Activated naive CD8-positive, alpha-beta T cell (primary cell): ENCODE results near the gene ANKRD10.

Experiments used
- H3K27ac Mint-ChIP-seq: one replicate; pipeline ENCODE4 v1.8.0; 2021; ENCODE audit warnings: mixed read lengths
- H3K27me3 Mint-ChIP-seq: one replicate; pipeline ENCODE4 v1.8.0; 2021; ENCODE audit warnings: mixed read lengths
- H3K36me3 Mint-ChIP-seq: one replicate; pipeline ENCODE4 v1.8.0; 2021; ENCODE audit warnings: mixed read lengths
- H3K4me1 Mint-ChIP-seq: one replicate; pipeline ENCODE4 v1.8.0; 2021; ENCODE audit warnings: low read depth, mixed read lengths
- H3K4me3 Mint-ChIP-seq: one replicate; pipeline ENCODE4 v1.8.0; 2021; ENCODE audit warnings: mild to moderate bottlenecking, mixed read lengths
- H3K9me3 Mint-ChIP-seq: one replicate; pipeline ENCODE4 v1.8.0; 2021; ENCODE audit warnings: low read depth, mixed read lengths

The ANKRD10 gene

DNA sequence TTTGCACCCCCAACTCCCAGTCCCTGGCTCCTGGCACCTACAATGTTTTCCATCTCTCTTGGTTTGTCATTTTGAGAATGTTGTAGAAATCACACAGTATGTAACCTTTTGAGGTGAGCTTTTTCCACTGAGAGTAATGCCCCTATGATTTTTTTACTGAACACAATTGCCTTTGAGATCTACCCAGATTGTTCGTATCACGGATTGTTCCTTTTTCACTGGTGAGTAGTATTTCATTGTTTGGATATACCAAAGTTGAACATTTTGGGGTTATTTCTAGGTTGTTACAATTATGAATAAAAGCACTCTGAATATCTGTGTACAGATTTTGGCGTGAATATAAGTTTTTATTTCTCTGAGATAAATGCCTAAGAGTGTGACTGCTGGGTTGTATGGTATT, 17.7 kb upstream of the ANKRD10 start:
- peaks cover 13% of the 10 kb centered on the region for H3K27me3 Mint-ChIP-seq
- no peak overlapping the region for H3K4me3 Mint-ChIP-seq
- peaks cover 22% of the 10 kb centered on the region for H3K36me3 Mint-ChIP-seq
- H3K9me3 Mint-ChIP-seq: peaks cover 24% of the 10 kb centered on the region
- H3K27ac Mint-ChIP-seq: no peak overlapping the region
- no peaks in the 10 kb centered on the region for H3K4me1 Mint-ChIP-seq

DNA sequence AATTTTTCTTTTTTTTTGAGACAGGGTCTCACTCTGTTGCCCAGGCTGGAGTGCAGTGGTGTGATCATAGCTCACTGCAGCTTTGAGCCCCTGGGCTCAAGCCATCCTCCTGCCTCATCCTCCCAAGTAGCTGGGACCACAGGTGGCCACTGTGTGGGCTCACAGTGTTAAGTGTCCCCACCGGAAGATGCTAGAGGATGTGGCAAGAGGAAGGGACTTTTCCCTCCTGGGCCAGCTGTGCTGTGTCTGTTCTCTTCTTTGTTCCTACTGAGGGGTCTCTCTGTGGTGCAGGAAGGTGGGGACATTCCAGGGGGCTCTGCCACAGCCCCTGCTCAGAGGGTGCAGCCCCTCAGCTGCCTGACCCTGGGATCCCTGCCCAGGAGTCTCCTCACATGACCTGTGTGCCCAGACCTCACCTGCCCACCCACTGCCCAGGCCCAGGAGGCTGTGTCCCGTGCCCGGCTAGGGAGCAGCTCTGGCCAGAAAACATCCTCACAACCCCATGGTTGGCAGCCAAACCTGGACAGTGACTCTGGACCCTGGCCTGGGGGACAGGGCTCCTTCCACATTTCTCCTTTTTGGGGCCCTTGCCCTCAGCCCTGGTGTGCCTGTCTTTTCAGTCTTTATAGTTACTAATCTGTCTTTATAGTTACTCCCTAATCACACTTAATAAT, 14.4 kb upstream of the ANKRD10 start:
- peaks cover 15% of the 10 kb centered on the region for H3K36me3 Mint-ChIP-seq
- no peaks in the 10 kb centered on the region for H3K4me1 Mint-ChIP-seq
- peaks cover 17% of the 10 kb centered on the region for H3K9me3 Mint-ChIP-seq
- peaks cover 25% of the 10 kb centered on the region for H3K27me3 Mint-ChIP-seq
- no peak overlapping the region for H3K27ac Mint-ChIP-seq
- no peak overlapping the region for H3K4me3 Mint-ChIP-seq

DNA sequence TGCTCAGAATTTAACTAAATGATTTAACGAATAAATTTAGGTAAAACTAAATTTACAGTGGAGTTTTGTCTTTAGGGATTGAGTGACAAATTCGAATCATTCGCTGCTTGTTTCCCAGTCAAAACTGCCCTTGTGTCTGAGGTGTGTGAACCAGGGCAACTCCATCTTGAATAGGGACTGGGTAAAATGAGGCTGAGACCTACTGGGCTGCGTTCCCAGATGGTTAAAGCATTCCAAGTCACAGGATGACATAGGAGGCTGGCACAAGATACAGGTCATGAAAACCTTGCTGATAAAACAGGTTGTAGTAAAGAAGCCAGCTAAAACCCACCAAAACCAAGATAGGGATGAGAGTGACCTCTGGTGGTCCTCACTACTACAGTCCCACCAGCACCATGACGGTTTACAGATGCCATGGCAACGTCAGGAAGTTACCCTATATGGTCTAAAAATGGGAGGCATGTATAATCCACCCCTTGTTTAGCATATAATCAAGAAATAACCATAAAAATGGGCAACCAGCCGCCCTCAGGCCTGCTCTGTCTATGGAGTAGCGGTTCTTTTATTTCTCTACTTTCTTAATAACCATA, 10.2 kb upstream of the ANKRD10 start:
- H3K27me3 Mint-ChIP-seq: peaks cover 25% of the 10 kb centered on the region
- no peak overlapping the region for H3K27ac Mint-ChIP-seq
- no peaks in the 10 kb centered on the region for H3K9me3 Mint-ChIP-seq
- no peak overlapping the region for H3K4me3 Mint-ChIP-seq
- H3K36me3 Mint-ChIP-seq: no peaks in the 10 kb centered on the region
- H3K4me1 Mint-ChIP-seq: peaks cover 14% of the 10 kb centered on the region

DNA sequence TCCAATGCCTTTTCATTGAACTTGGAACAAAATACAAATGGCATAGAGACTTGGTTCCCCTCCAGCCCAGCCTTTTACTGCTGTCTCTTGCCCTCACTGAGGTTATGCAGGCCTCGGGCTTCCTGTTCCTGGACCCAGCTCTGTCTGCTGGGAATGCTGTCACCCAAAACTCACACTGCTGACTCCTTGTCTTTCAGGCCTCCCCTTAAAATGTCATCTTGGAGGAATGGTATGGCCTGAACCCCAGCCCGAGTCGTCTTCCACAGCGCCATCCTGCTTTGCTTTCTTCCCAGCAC, 9.7 kb upstream of the ANKRD10 start:
- Mint-ChIP-seq H3K4me3 (no peak overlapping the region), H3K27me3 (peaks cover 25% of the 10 kb centered on the region), H3K4me1 (peaks cover 14% of the 10 kb centered on the region), H3K27ac (no peak overlapping the region), H3K36me3 (no peaks in the 10 kb centered on the region), H3K9me3 (no peaks in the 10 kb centered on the region)

DNA sequence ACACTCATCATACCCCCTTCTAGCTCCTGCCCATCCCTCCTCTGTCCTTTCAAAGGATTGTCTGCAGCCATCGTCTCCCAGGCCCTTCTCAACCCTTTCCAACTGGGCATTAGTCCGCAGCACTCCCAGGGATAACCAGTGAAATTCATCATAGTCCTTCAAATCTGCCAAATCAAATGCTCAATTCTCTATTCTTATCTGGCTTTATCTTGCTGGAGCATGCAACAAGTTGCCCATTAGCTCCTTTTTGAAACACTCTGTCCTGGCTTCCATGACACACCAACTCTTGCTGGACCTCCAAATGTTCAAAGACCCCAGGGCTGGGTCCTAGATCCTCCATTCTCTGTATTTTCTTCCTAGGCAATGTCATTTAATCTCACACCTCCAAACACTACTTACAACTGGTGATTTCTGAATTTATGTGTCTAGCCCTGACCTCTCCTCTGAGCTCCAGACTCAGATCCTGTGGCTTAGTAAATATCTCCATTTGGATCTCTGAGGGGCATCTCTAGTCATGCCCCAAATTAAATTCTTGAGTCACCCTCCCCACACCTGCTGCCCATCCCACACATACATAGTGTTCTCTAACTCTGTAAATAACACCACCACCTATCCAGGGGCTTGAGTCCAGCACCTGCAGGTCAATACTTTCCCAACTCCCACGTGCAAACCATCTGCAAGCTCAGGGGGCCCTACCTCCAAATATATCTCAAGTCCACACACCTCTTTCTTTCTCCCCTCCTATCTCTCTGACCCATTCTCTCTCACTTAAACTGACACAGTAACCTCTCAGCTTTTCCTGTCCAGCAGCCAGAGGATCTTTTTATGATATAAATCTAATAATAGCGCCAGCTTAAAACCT, 9.1 kb upstream of the ANKRD10 start:
- no peaks in the 10 kb centered on the region for H3K36me3 Mint-ChIP-seq
- peaks cover 25% of the 10 kb centered on the region for H3K27me3 Mint-ChIP-seq
- peaks cover 14% of the 10 kb centered on the region for H3K4me1 Mint-ChIP-seq
- no peaks in the 10 kb centered on the region for H3K9me3 Mint-ChIP-seq
- no peak overlapping the region for H3K4me3 Mint-ChIP-seq
- H3K27ac Mint-ChIP-seq: no peak overlapping the region

DNA sequence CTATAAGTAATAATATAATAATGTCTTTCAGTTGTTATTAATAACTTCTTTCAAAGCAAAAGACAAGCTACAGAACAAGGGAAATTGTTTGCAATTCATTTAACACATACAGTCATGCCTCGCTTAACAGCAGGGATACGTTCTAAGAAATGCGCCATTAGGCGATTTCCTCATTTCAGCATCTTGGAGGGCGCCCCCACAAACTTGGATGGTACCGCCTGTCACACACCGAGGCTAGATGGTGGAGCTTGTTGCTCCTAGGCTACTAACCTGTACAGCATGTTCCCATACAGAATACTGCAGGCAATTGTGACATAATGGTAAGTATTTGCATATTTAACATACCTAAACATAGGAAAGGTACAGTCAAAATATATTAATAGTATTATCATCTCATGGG, 8.2 kb upstream of the ANKRD10 start:
- Mint-ChIP-seq H3K27ac (no peak overlapping the region), H3K4me3 (no peak overlapping the region), H3K36me3 (no peaks in the 10 kb centered on the region), H3K9me3 (no peaks in the 10 kb centered on the region), H3K4me1 (peaks cover 14% of the 10 kb centered on the region), H3K27me3 (peaks cover 21% of the 10 kb centered on the region)

DNA sequence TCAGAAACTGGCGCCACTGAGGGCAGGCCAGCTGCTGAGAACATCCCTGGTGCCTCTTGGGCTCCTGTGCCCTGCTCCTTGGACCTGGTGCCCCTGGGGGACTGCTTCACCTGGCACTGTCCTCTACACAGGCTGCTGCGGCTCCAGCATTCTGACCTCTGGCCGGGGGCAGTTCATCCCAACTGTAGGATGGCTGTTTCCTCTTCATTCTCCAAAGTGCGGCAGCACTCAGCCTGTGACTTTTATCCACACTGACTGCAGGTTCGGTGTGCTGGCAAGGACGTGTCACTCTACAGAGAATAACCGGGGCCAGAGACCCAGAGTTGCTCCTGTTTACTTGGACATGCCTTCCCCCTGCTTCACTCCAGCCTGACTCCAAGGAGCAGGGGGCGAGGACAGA, 7.6 kb upstream of the ANKRD10 start:
- Mint-ChIP-seq H3K27me3 (peaks cover 19% of the 10 kb centered on the region), H3K4me3 (no peak overlapping the region), H3K4me1 (peaks cover 16% of the 10 kb centered on the region), H3K27ac (no peak overlapping the region), H3K9me3 (no peaks in the 10 kb centered on the region), H3K36me3 (no peaks in the 10 kb centered on the region)

DNA sequence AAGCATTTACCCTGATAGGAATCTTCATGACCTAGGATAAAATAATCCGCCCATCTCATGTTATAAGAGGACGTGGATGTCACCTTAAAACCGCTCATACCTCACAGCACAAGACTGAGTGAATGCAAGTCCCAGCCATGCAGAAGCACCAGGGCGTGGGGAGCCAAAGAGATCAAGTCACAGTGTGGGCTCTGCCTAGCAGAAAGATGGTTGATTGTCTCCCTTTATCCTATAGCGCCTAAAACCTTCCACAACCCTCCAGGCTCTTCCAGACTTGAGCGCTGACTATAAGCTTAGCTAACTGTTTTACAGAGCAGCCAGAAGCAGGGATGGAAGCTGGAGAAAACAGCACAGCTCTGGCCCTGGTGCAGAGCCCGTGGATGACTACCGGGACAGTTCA, 6.8 kb upstream of the ANKRD10 start:
- no peaks in the 10 kb centered on the region for H3K9me3 Mint-ChIP-seq

DNA sequence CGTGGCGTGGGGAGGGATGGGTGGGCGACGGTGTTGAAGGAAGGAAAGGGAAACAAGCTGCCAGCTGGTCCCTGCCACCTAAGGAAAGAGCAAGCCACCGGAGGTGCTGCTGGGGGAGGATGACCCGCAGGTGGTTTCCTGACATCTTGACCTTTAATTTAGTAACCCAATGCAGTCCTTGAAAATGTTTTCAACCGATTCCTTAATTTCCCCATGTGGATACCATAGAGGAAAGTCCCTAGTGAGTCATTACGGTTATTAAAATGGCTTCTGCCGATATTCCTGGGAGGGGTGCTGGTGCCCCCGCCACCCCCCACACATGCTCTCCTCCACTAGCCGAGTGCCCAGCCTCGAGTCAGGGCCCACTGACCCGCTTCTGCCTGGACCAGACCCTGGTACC, 6.3 kb upstream of the ANKRD10 start:
- Mint-ChIP-seq H3K27me3 (peaks cover 13% of the 10 kb centered on the region), H3K36me3 (no peaks in the 10 kb centered on the region), H3K4me1 (peaks cover 22% of the 10 kb centered on the region), H3K4me3 (no peak overlapping the region), H3K27ac (no peak overlapping the region), H3K9me3 (no peaks in the 10 kb centered on the region)

More for the DNA sequence above, 6.8 kb upstream of the ANKRD10 start:
- H3K27ac Mint-ChIP-seq: no peak overlapping the region
- peaks cover 15% of the 10 kb centered on the region for H3K27me3 Mint-ChIP-seq
- no peaks in the 10 kb centered on the region for H3K36me3 Mint-ChIP-seq
- peaks cover 18% of the 10 kb centered on the region for H3K4me1 Mint-ChIP-seq
- no peak overlapping the region for H3K4me3 Mint-ChIP-seq

DNA sequence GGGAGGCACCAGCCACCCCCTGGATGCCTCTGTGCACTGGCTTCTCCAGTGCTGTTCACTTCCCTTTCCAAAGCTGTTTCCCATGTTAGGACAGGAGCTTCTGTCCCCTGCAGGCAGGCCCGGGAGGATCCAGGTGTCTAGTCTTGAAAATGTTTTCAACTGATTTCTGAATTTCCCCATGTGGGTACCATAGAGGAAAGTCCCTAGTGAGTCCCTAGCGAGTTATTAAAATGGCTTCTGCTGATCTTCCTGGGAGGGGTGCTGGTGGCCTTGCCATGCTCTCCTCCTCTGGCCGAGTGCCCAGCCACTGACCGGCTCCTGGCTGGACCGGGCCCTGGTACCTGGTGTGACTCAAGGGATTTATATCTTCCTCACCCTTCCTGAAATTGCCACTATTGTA, 5.2 kb upstream of the ANKRD10 start:
- no peak overlapping the region for H3K27ac Mint-ChIP-seq
- no peak overlapping the region for H3K4me3 Mint-ChIP-seq
- H3K4me1 Mint-ChIP-seq: peaks cover 26% of the 10 kb centered on the region
- H3K9me3 Mint-ChIP-seq: no peaks in the 10 kb centered on the region
- H3K36me3 Mint-ChIP-seq: no peaks in the 10 kb centered on the region
- peaks cover 13% of the 10 kb centered on the region for H3K27me3 Mint-ChIP-seq

DNA sequence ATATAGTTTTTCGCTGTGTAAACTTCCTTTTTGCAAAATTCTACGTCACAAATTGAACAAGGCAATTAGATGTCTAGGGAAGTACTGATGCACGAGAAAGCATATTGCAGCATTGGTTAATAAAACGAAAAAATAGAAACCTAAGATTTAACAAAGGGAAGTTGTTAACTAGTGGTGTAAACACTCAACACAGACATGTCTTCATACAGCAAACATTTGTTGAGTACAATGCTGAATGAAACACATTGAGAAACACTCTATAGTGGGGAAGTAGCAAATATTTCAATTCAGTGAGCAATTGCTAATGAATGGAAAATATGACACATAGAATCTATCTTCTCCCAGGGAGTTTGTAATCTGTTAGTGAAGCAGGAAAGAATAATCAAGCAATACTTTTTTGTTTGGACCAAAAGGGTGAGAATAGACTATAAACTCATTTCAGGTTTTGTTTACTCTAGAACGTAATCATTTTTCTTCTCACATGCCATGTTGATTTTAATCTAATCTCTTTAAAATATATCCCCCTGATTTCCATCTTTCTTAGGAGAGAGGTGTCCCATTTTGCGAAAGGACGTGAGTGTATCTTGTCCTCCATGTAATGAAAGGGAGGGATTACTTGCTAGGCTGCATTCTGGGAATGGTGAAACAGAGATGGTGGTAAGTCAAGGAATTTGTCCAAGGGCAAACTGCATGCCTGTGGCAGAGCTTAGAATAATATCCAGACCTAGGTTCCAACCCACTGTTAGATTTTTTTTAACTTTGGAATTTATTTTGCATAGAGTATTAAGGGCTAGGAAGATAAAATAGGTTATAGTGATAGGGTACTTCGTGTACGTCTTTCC, 1.7 kb upstream of the ANKRD10 start:
- H3K27me3 Mint-ChIP-seq: no peaks in the 10 kb centered on the region
- no peaks in the 10 kb centered on the region for H3K9me3 Mint-ChIP-seq
- H3K4me1 Mint-ChIP-seq: peaks cover 46% of the 10 kb centered on the region
- H3K27ac Mint-ChIP-seq: peak overlapping the region; percentile 90
- no peaks in the 10 kb centered on the region for H3K36me3 Mint-ChIP-seq
- peak overlapping the region; percentile 88 for H3K4me3 Mint-ChIP-seq

DNA sequence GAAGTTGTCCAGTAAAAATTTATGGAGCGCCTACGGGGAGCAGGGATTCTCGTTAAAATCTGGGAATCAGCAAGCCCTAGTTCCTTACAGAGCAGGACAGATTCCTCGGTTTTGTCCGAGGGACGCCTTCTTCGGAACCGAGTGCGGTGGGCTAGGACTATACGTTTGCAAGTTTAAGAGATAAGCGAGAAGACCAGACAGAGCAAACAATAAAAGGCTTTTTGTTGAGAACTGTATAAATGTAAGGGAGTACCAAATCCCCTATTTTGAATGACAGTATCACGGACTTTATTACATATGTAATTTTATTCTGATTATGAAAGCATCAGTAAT, 971 bp upstream of the ANKRD10 start:
- peak overlapping the region; percentile 88 for H3K4me3 Mint-ChIP-seq
- no peaks in the 10 kb centered on the region for H3K36me3 Mint-ChIP-seq
- no peaks in the 10 kb centered on the region for H3K9me3 Mint-ChIP-seq
- no peaks in the 10 kb centered on the region for H3K27me3 Mint-ChIP-seq
- H3K27ac Mint-ChIP-seq: peak overlapping the region; percentile 90
- peaks cover 42% of the 10 kb centered on the region for H3K4me1 Mint-ChIP-seq

DNA sequence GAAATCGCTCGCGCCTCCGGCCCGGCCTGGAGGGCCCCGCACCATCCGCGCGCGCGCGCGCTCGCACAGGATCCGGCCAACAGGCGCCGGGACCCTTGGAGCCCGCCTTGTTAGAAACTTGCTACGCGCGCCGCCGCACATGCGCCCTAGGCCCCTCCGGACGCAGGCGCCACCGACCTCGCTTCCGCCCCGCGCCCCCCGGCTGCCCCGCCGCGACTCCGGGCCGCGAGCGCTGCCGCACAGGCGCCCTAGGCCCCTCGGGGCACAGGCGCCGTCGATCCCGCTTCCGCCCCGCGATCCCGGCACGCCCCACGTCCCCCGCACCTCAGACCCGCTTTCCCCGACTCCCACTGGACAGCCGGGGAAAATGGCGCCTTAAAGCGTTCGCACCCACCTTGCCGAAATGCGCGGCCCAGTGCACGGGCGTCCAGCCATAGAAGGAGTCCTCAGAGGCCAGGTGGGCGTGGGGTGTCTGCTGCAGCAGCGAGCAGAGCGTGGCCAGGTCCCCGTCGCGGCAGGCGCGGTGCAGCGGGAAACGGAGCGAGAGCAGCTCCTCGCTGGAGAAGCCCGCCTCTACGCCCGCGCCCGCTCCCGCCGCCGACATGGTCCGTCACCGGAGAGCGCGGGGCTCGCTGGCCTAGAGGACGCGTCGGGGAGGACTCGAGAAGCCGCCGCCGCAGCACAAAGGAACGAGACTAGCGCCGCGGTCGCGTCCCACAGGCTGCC, 375 bp downstream of the ANKRD10 start:
- H3K27ac Mint-ChIP-seq: peak overlapping the region; percentile 87
- H3K36me3 Mint-ChIP-seq: peaks cover 2% of the 10 kb centered on the region
- H3K4me3 Mint-ChIP-seq: peak overlapping the region; percentile 88
- H3K4me1 Mint-ChIP-seq: peaks cover 49% of the 10 kb centered on the region
- H3K9me3 Mint-ChIP-seq: no peaks in the 10 kb centered on the region
- no peaks in the 10 kb centered on the region for H3K27me3 Mint-ChIP-seq

DNA sequence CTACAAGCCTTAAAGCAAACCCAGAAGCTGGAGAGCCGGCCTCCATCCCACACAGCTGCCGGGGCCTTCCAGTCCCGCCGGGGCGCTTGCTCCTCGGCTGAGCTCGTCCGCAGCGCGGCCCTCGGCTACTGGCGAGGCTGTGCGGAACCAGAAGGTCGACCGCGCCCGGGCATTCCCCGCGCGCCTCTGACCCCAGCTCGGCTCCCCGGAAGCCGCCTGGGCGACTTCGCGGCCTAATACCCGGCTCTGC, 863 bp downstream of the ANKRD10 start:
- Mint-ChIP-seq H3K36me3 (peaks cover 2% of the 10 kb centered on the region), H3K27ac (peak overlapping the region; percentile 90), H3K9me3 (no peaks in the 10 kb centered on the region)

More for the DNA sequence above, 863 bp downstream of the ANKRD10 start:
- H3K4me3 Mint-ChIP-seq: peak overlapping the region; percentile 95
- peaks cover 53% of the 10 kb centered on the region for H3K4me1 Mint-ChIP-seq
- H3K27me3 Mint-ChIP-seq: no peaks in the 10 kb centered on the region
